ENCODE results near the gene CASP9.
"Not testable (repeated sequence)": the region's sequence is repeated elsewhere in the genome, so short reads cannot be mapped to it uniquely, and the experiment has no call there.

CASP9 gene

DNA sequence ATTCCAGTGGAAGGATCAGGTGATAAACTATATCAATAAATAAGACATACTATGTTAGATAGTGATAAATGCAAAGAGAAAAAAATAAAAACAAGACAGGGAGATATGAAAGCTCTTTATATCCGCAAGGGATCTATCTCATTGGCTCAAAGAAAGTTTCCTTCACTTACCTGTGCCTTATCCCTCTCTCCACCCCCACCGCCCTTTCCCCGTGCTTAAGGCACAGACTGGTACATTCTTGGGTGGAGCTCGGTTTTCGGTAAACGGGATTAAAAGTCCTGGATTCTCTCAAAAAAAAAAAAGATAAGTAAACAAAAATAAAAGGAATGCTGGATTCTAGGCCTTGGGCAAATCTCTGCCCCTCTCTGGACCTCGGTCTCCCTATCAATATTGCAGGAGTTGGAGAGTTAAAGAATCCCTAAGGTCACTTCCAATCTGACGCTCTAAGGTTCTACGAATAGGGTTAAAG is 2.0 kb upstream of the CASP9 start:
- DNase-seq (ENCODE audit: low read depth in 2 of 2, low spot score in 1 of 2): no peak

GRCh38 chr1:15525050-15526020 is 1.3 kb upstream of the CASP9 start:
- DNase-seq (ENCODE audit: low read depth in 2 of 2, low spot score in 1 of 2): no peak

- DNase-seq (ENCODE audit: low read depth in 2 of 2, low spot score in 1 of 2): peak; percentile 99 to 100
Measured at GRCh38 chr1:15524283-15525049, 451 bp upstream of the CASP9 start.

GRCh38 chr1:15523104-15524020 is 653 bp downstream of the CASP9 start:
- DNase-seq (ENCODE audit: low read depth in 2 of 2, low spot score in 1 of 2): no peak

GRCh38 chr1:15522551-15522950 is 1.5 kb downstream of the CASP9 start:
- no peak for DNase-seq (ENCODE audit: low read depth in 2 of 2, low spot score in 1 of 2)

- DNase-seq (ENCODE audit: low read depth in 2 of 2, low spot score in 1 of 2): not testable (repeated sequence)
Measured at GRCh38 chr1:15521206-15521906, 2.7 kb downstream of the CASP9 start.

DNA sequence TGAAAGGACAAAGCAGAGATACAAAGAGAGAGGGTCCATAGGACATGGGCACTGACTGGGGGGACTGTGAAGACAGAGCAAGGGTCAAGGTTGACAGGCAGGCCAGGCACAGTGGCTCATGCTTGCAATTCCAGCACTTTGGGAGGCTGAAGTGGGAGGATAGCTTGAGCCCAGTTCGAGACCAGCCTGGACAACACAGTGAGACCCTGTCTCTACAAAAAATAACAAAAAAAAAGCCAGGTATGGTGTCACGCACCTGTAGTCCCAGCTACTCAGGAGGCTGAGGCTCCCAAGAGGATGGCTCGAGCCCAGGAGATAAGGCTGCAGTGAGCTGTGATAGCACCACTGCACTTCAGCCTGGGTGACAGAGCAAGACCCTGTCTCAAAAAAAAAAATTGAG is 4.4 kb downstream of the CASP9 start:
- DNase-seq (ENCODE audit: low read depth in 2 of 2, low spot score in 1 of 2): no peak

DNA sequence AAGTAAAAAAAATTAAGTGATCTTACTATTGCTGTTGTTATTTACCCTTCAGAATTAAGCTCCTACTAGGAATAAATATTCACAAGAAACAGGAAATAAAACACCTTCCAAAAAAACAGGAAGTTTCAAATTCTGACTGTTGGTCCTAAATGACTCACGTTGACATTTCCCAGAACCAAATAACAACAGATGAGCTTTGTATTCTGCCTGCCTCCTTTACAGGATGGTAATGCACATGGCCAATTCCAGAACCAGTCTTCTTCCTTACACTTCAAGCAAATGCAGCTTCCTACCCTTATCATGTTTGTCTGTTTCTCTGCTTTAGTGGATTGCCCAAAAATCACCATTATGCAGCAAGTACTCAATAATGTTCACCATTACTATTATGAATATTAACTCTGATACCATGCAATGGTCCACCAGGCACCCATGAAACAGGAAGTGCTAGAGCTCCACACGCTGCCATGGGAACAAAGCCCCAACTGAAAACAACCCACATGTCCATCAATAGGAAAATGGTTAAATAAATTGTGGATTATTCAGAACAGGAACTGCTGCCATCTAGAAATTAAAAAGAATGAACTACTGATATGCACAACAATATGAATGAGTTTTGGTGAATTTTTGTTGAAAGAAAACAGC is 8.9 kb downstream of the CASP9 start:
- no peak for DNase-seq (ENCODE audit: low read depth in 2 of 2, low spot score in 1 of 2)

DNA sequence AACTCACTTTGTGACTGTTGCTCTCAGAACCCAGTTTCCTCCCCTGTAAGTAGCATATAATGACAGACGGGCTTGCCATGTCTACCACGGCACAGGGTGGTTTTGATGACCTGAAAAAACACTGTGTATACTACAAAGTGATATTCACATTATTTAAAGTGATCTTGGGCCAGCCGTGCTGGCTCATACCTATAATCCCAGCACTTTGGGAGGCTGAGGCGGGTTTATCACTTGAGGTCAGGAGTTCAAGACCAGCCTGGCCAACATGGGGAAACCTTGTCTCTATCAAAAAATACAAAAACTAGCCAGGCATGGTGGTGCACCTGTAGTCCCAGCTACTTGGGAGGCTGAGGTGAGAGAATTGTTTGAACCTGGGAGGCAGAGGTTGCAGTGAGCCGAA is 9.5 kb downstream of the CASP9 start:
- DNase-seq (ENCODE audit: low read depth in 2 of 2, low spot score in 1 of 2): not testable (repeated sequence)

GRCh38 chr1:15513919-15514318 is 10.1 kb downstream of the CASP9 start:
- DNase-seq (ENCODE audit: low read depth in 2 of 2, low spot score in 1 of 2): no peak

GRCh38 chr1:15513192-15513591 is 10.8 kb downstream of the CASP9 start:
- no peak for DNase-seq (ENCODE audit: low read depth in 2 of 2, low spot score in 1 of 2)

GRCh38 chr1:15510611-15511405 is 13.2 kb downstream of the CASP9 start:
- no peak for DNase-seq (ENCODE audit: low read depth in 2 of 2, low spot score in 1 of 2)

DNA sequence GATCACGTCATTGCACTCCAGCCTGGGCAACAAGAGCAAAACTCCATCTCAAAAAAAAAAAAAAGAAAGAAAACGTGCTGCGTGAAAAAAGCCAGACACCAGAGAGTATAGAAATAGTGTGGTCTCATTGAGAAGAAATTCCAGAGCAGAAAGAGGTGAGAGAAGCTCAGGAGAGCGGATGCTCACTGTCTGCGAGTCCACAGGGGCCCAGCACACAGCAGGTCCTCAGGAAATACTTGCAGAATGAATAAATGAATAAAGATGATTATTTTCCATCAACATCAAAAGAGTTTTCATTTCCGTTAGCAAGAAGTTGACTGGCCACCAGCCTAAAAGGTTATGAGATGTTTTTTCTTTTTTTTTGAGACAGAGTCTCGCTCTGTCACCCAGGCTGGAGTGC is 14.4 kb downstream of the CASP9 start:
- DNase-seq (ENCODE audit: low read depth in 2 of 2, low spot score in 1 of 2): no peak

GRCh38 chr1:15508700-15509487 is 15.1 kb downstream of the CASP9 start:
- DNase-seq (ENCODE audit: low read depth in 2 of 2, low spot score in 1 of 2): no peak

GRCh38 chr1:15507278-15507677 is 16.7 kb downstream of the CASP9 start:
- no peak for DNase-seq (ENCODE audit: low read depth in 2 of 2, low spot score in 1 of 2)

- no peak for DNase-seq (ENCODE audit: low read depth in 2 of 2, low spot score in 1 of 2)
Measured at GRCh38 chr1:15506831-15507230, 17.2 kb downstream of the CASP9 start.

- no peak for DNase-seq (ENCODE audit: low read depth in 2 of 2, low spot score in 1 of 2)
Measured at GRCh38 chr1:15504436-15504835, 19.6 kb downstream of the CASP9 start.
